ENCODE measurements around the gene ANKRD55.

- no peak for TF ChIP-seq CTCF (conservative IDR thresholded peaks at IDR 0.05)
- TF ChIP-seq EZH2 (IDR thresholded peaks at IDR 0.05; ENCODE audit: low read depth), result no peak
Observed at GRCh38 chr5:56115589-56115988, 117.5 kb downstream of the ANKRD55 start.

Data from PC-9 (cell line).